HepG2 (cell line): Measurements from ENCODE around the gene MB. TPM values are rescaled to one million over a fixed set of nuclear protein-coding genes. Genes with fewer than 3 reads are reported as not detected.

Experiments used
- ATAC-seq: fragments of 200-7000 bp; cut with Tn5 transposase; 3 replicates; pipeline ENCODE4 v1.9.1; 2020; ENCODE audit warnings: mild to moderate bottlenecking, moderate library complexity
- BruUV-seq: library from RNA; stranded (reverse); fragments of 400-500 nt; replicated peaks from 2 replicates; lab custom pipeline; 2021; lab: Mats Ljungman, UMichigan
- CTCF ChIA-PET: fragments of 300-600 bp; formaldehyde crosslinking; extraction: SDS; loops from one replicate; lab custom pipeline; 2021; ENCODE audit warnings: low total read pairs, inconsistent platforms, low intra/inter-chr PET ratio; lab: Yijun Ruan, JAX
- POLR2A ChIA-PET: fragments of 350-600 bp; sonication (Branson Sonifier 250); formaldehyde crosslinking; loops from one replicate; lab custom pipeline; 2020; ENCODE audit warnings: antibody characterized with exemption, inconsistent platforms; lab: Yijun Ruan, JAX
- DNase-seq: peaks from one replicate; pipeline ENCODE4 v3.0.0-alpha.2; 2015; ENCODE audit warnings: low spot score
- FAIRE-seq: peaks from 3 replicates; lab custom pipeline; 2011; peaks lifted over from hg19 to GRCh38; lab: Jason Lieb, UNC
- H2AFZ ChIP-seq: one replicate; pipeline ENCODE4 v1.6.1; 2011; ENCODE audit warnings: low read length, inconsistent platforms
- H3K27ac ChIP-seq: fragments of 300-600 bp; 3 replicates; pipeline ENCODE4 v1.8.0; 2011; ENCODE audit warnings: mixed run types, mild to moderate bottlenecking, mixed read lengths, low read length, inconsistent platforms; ENCODE audit not compliant: insufficient read depth; ENCODE audit errors: extremely low read length
- H3K27me3 ChIP-seq, 2 experiments: fragments of 200-600 bp in 1 of 2; 2 replicates in 1 of 2; 3 replicates in 1 of 2; pipeline versions ENCODE4 v1.6.0 to v1.8.0; 2011; ENCODE audit warnings: low read length in 2 of 2, mild to moderate bottlenecking in 2 of 2, moderate library complexity in 2 of 2, inconsistent platforms in 1 of 2; ENCODE audit not compliant: insufficient read depth in 2 of 2, control insufficient read depth in 1 of 2
- H3K36me3 ChIP-seq, 2 experiments: fragments of 200-600 bp in 1 of 2; replicated peaks in 1 of 2; 2 replicates in 1 of 2; 3 replicates in 1 of 2; pipeline versions ENCODE4 v1.5.1 to v1.8.0; 2011; ENCODE audit warnings: low read length in 2 of 2, inconsistent platforms in 1 of 2; ENCODE audit not compliant: insufficient read depth in 2 of 2, control insufficient read depth in 1 of 2
- H3K4me1 ChIP-seq: 2 replicates; pipeline ENCODE4 v1.5.1; 2012; ENCODE audit warnings: low read length, inconsistent platforms; ENCODE audit not compliant: insufficient read depth
- H3K4me2 ChIP-seq: 2 replicates; pipeline ENCODE4 v1.6.0; 2011; ENCODE audit warnings: low read depth, low read length, inconsistent platforms
- H3K4me3 ChIP-seq, 3 experiments: fragments of 200-600 bp in 1 of 3; sonication (generic), shearing (Covaris generic) in 1 of 3; replicated peaks in 1 of 3; 2 replicates each; pipeline ENCODE4 v1.5.1; 2011 to 2016; ENCODE audit warnings: low read length in 3 of 3, inconsistent platforms in 2 of 3, low read depth in 2 of 3, mild to moderate bottlenecking in 2 of 3, control low read depth in 1 of 3, mixed read lengths in 1 of 3; ENCODE audit not compliant: insufficient read depth in 1 of 3
- H3K79me2 ChIP-seq: one replicate; pipeline ENCODE4 v1.6.1; 2011; ENCODE audit warnings: low read length, inconsistent platforms; ENCODE audit not compliant: insufficient read depth
- H3K9ac ChIP-seq: 2 replicates; pipeline ENCODE4 v1.6.0; 2011; ENCODE audit warnings: mild to moderate bottlenecking, low read depth, low read length, inconsistent platforms; ENCODE audit not compliant: insufficient read depth
- H3K9me3 ChIP-seq: 2 replicates; pipeline ENCODE4 v1.5.1; 2012; ENCODE audit warnings: mild to moderate bottlenecking, low read length
- H4K20me1 ChIP-seq: 2 replicates; pipeline ENCODE4 v1.6.0; 2011; ENCODE audit warnings: inconsistent platforms, mild to moderate bottlenecking, low read length, moderate library complexity; ENCODE audit not compliant: insufficient read depth
- BATF2 ChIP-seq: sonication (generic); formaldehyde crosslinking; IDR thresholded peaks from 2 replicates; pipeline ENCODE4 v1.8.0; 2022; ENCODE audit warnings: mild to moderate bottlenecking, missing genetic modification reagents, moderate library complexity
- HMG20A ChIP-seq: IDR thresholded peaks from 2 replicates; pipeline ENCODE4 v1.6.1; 2016; ENCODE audit warnings: borderline replicate concordance
- TRAFD1 ChIP-seq: sonication (generic); formaldehyde crosslinking; IDR thresholded peaks from 2 replicates; pipeline ENCODE4 v1.5.1; 2020; ENCODE audit warnings: missing genetic modification reagents, mild to moderate bottlenecking, borderline replicate concordance
- U2AF2 ChIP-seq: fragments of 200-400 bp; formaldehyde crosslinking; IDR thresholded peaks from 2 replicates; pipeline ENCODE4 v1.6.1; 2017; ENCODE audit warnings: low read depth, mild to moderate bottlenecking, low read length
- ZNF101 ChIP-seq: sonication (generic); formaldehyde crosslinking; IDR thresholded peaks from 2 replicates; pipeline ENCODE4 v1.4.0; 2020; ENCODE audit warnings: mild to moderate bottlenecking, low read depth, missing genetic modification reagents, borderline replicate concordance
- ZNF12 ChIP-seq: sonication (generic); formaldehyde crosslinking; IDR thresholded peaks from 2 replicates; pipeline ENCODE4 v1.5.0; 2020; ENCODE audit warnings: missing genetic modification reagents
- ZNF136 ChIP-seq: sonication (generic); formaldehyde crosslinking; IDR thresholded peaks from 2 replicates; pipeline ENCODE4 v1.8.1; 2022; ENCODE audit warnings: low read depth, mild to moderate bottlenecking, moderate library complexity, missing genetic modification reagents
- ZNF292 ChIP-seq: sonication (generic); formaldehyde crosslinking; IDR thresholded peaks from 2 replicates; pipeline ENCODE4 v1.8.1; 2022; ENCODE audit warnings: mild to moderate bottlenecking, low read depth, missing genetic modification reagents, borderline replicate concordance
- ZNF318 ChIP-seq: sonication (generic); formaldehyde crosslinking; IDR thresholded peaks from 2 replicates; pipeline ENCODE4 v1.4.0; 2020; ENCODE audit warnings: mild to moderate bottlenecking, missing genetic modification reagents
- WGBS: methylation state at CpG from one replicate; pipeline ENCODE4 v1.1.6; 2017; ENCODE audit warnings: low lambda C conversion rate; 5-methylcytosine and 5-hydroxymethylcytosine counted together
- in situ Hi-C: cut with HindIII; loops from 2 replicates; pipeline ENCODE4 v1.10.0; 2017; ENCODE audit warnings: low pct_unique_long_range_greater_than_20kb; ENCODE audit not compliant: extremely low pct_ligation_motif_present
- intact Hi-C: fragments of 100-400 bp; cut with micrococcal nuclease; formaldehyde crosslinking; loops from one replicate; pipeline ENCODE4 v1.10.0; 2022; ENCODE audit not compliant: unreplicated experiment
- polyA plus RNA-seq, 8 experiments: library from polyadenylated mRNA; depleted of rRNA in 3 of 8; stranded (reverse) in 7 of 8; unstranded in 1 of 8; fragments of >200 nt; fragmentation: Illumina TruSeq in 4 of 8; extraction: Trizol in 4 of 8; gene quantifications; 2 replicates each; pipeline versions ENCODE4 v1.2.1 to v1.2.3, GENCODE V29; 2011 to 2016; ENCODE audit warnings: low read depth in 4 of 8, missing spikeins in 1 of 8, mixed read lengths in 1 of 8; ENCODE audit not compliant: insufficient read depth in 1 of 8
- total RNA-seq, 5 experiments: library from RNA; depleted of rRNA; stranded (reverse); fragments of >200 nt; fragmentation: Illumina TruSeq; extraction: Trizol; gene quantifications; 2 replicates each; pipeline ENCODE4 v1.2.3, GENCODE V29; 2016; ENCODE audit warnings: low read depth in 1 of 5

MB gene
- total and polyA plus RNA-seq, 2 of the 13 experiments (the other 11 are each of a cell fraction or from before 2014, with no cell fraction given): 0.07 TPM; not detected in 1

GRCh38 chr22:35559354-35560005 lies 57.6 kb downstream of the MB start:
- Histone ChIP-seq H3K9me3 (no peaks in the 10 kb centered on the region), H3K4me1 (no peaks in the 10 kb centered on the region), H3K4me3 (no peak overlapping the region), H2AFZ (no peak overlapping the region)
- POLR2A ChIA-PET: no interaction called here
- FAIRE-seq: no peak
- WGBS: 29% methylated on average over 2 of the region's 2 CpGs
- TF ChIP-seq ZNF136 (CRISPR knock-in tag) (no peak), HMG20A (CRISPR knock-in tag) (no peak), ZNF101 (CRISPR knock-in tag) (no peak), ZNF12 (no peak), BATF2 (no peak), ZNF318 (CRISPR knock-in tag) (no peak), U2AF2 (no peak), TRAFD1 (CRISPR knock-in tag) (no peak), ZNF292 (CRISPR knock-in tag) (no peak)
- TF ChIP-seq, all 625 proteins: peak for 0
- in situ Hi-C loops (loop anchor here (10.0 kb wide), 1 partner anchor 65 kb away; no protein-coding TSS in a partner anchor), intact Hi-C loops (no loop called here)
- CTCF ChIA-PET: no interaction called here
- ATAC-seq: no peak
- no peak overlapping the region for H3K27ac ChIP-seq
- H3K4me2 ChIP-seq: no peak overlapping the region
- H3K79me2 ChIP-seq: no peaks in the 10 kb centered on the region
- peaks cover 0 to 23% of the 10 kb centered on the region in 2 experiments; a peak in 2 of 5 replicates for H3K27me3 ChIP-seq
- no peaks in the 10 kb centered on the region for H4K20me1 ChIP-seq
- no peak for DNase-seq
- no peak overlapping the region for H3K9ac ChIP-seq
- no peaks in the 10 kb centered on the region for H3K36me3 ChIP-seq
- BruUV-seq: no TSS peak
